NCI-H2171 treated with DMSO at 0.1 percent for 48 hours (cell line): Measurements from ENCODE around the gene CCNO.

ENCODE experiments used
- DNase-seq: peaks from one replicate; lab custom pipeline; 2025; lab: John Stamatoyannopoulos, UW

The CCNO gene

DNA sequence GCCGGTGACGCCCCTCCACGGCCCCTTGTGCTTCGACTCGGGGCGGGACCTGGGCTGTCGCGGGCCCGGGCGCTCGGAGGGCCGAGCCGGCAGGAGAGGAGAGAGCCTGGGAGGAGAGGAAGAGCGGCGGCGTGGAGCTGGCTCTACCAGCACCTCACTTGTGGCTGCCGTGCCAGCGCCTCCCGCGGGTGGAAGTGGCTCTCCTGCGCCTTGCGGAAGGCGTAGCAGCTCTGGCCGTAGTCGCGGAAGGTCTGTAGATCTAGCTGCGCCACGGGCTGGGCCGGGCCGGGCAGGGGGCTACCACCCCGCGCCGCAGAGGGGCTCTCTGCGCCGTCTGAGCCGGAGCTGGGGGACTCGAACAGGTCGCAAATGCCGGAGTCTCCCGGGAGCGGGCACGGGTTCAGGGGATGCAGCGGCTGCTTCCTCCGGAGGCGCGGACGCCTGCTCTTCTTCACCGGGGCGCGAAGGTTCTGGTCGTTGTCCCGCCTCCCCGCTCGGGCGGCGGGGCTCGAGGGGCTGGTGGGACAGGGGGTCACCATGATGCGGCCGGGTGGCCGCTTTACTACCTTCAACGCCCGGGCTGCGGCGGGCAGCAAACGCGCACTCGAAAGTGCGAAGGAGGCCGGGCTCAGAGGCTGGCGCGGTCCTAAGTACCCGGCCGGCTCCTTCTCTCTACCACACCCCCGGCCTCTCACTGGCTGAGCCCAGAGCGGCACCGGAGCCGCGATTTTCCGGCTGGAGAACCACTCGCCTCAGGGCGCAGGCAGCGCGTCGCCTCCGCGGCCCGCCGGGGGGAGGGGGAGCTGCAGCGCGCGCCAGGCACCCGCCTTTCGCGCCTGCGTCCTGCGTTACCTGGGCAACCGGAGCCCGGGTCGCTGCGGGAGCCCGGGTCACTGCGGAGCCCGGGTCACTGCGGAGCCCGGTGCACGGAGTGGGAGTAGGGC, at the start of gene CCNO:
Gene CCNO, minus strand, starts transcription at position 624 of the 944 bp plus-strand sequence. Its CDS starts 85 bp downstream, at position 539.
- peak; percentile 88 for DNase-seq

DNA sequence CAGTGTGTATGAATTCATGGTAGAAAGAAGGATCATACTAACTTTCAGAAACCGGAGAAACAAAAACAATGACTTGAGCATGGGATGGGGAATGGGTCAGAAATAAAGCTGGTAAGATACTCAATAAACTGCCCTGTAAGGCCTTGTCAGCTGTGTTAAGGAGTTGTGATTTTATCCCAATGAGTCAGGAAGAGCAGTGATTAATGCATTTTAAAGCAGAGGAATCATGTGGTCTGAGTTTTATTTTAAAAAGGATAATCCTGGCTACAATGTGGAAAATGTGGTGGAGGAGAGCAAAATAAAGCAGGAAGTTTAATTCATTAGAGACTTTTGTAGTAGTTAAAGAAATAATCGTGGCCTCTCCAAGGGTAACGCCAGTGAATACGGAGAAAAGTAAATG, 45.4 kb upstream of the CCNO start:
- no peak for DNase-seq

- no peak for DNase-seq
These were observed 43.4 kb upstream of the CCNO start for GRCh38 chr5:55276771-55277170.

DNA sequence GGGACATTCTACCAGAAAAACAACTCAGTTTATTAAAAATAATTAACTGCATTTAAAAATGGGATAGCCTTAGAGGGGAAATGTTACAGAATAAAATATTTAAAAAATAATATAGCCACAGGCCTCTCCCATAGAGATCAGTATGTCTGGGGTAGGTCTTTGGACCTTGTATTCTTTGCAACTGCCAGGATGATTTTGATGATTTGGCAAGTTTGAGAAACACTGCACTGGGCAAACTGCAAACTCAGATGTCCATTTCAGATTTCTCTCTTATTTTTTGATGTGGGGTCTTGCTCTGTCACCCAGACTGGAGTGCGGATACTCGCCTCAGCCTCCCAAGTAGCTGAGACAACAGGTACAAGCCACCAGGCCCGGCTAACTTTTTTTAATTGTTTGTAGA, 24.9 kb upstream of the CCNO start:
- DNase-seq = no peak

DNA sequence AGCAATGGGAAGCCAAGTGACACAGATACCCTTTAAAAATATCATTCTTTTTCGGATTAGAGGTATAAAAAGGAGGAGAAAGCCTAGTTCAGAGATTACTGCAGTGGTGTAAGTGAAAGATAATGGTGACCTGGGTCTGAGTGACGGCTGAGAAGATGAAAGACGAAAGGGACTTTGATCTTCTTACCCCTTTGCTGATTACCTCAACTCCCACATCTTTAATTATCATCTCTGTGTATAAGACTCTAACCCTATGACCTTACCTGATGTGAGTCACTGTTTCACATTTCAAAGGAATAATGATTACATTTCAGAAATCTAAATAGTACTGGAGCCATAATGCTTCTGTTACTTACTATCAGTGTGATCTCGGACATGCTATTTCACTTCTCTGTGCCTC, 21.4 kb upstream of the CCNO start:
- no peak for DNase-seq

DNA sequence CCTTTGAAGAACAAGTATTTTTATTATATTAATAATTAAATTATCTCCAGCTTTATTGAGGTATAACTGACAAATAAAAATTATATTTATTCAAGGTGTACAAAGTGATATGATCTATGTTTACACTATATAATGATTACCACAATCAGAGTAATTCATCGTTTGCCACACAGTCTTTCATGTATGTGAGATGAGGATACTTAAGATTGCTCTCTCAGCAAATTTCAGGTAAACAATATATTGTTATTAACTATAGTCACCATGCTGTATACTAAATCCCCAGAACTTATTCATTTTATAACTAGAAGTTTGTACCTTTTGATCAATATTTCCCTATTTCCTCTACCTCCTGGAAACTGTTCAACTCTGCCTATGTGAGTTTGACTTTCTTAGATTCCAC, 16.7 kb upstream of the CCNO start:
- DNase-seq = no peak

GRCh38 chr5:55241746-55242145, 8.3 kb upstream of the CCNO start:
- DNase-seq = peak; percentile 83

DNA sequence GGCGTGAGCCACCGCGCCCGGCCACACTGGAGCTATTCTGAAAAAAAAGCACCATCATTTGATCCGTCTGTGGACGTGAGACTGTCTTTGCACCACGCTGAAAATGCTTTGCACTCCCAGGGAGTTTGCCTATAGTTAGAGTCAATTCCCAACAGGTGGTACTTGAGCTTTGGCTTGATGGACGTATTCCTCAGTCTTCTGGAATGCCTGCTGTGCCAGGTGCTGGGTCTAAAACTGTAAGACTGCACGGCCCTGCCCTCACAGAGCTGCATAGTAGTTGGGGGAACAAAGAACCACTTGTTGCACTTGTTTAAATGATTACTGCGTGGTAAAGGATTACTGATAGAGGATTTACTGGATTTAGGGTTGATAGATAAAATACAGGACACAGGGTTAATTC, 3.4 kb upstream of the CCNO start:
- DNase-seq = no peak

DNA sequence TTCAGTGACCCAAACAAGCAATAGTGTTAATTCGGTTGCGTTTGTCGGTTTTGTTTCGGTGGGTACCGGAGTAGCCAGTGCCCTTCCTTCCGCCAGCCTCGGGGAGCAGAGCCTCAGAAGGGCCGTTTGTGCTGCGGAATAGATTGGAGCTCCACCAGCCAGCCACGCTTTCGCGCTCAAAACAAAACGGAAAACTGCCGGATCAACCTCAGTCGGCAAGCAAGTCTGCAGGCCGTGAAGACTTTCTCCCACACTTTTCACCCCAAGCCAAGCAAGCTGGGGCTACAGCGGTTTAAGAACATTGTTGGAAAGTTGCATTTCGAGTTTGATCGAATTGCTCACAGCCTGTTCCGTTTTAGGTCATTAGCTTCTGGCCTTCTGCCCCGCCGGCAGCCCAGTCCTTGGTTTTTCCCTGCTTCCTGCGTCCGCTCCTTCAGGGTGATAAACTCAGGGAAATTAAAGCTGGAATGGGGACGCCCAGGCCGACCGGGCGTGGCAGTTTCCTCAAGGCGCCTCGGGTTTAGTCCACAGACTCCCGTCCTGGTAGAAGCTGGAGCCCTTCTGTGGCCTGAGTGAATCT, 803 bp upstream of the CCNO start:
- DNase-seq = peak; percentile 70

DNA sequence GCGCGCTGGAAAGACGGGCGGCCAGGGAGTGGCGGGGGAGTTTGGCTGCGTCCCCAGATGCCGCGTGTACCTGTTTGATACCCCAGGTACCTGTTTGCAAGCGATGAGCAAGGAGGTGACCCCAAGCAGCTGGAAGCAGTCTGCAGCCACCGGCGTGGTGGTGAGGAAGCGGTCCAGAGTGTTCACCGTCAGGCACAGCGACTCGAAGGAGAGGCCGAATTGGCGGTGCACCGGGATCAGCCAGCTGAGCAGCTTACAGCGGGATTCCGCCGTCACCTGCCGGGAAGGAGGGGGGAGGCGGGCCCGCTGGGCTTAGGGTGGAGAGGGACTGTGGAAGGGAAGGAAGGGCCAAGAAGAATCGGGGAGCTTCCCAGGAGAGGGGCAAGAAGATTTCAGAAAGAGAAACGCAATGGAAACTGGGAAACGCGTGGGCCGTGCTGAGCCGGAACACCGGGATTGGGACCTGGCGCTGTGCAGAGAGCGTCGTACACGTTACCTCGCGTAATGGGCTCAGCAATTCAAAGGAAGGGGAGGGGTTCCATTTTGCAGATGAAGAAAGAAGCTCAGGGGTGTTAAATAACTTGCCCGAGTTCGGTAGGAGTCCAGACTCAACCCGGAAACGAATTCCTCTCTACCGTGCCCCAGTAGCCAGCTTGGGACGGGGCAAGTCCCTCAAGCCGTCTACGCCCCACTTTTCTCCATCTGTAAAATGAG, 980 bp downstream of the CCNO start:
- peak; percentile 78 for DNase-seq

- no peak for DNase-seq
These were observed 1.5 kb downstream of the CCNO start for GRCh38 chr5:55231919-55232270.

DNA sequence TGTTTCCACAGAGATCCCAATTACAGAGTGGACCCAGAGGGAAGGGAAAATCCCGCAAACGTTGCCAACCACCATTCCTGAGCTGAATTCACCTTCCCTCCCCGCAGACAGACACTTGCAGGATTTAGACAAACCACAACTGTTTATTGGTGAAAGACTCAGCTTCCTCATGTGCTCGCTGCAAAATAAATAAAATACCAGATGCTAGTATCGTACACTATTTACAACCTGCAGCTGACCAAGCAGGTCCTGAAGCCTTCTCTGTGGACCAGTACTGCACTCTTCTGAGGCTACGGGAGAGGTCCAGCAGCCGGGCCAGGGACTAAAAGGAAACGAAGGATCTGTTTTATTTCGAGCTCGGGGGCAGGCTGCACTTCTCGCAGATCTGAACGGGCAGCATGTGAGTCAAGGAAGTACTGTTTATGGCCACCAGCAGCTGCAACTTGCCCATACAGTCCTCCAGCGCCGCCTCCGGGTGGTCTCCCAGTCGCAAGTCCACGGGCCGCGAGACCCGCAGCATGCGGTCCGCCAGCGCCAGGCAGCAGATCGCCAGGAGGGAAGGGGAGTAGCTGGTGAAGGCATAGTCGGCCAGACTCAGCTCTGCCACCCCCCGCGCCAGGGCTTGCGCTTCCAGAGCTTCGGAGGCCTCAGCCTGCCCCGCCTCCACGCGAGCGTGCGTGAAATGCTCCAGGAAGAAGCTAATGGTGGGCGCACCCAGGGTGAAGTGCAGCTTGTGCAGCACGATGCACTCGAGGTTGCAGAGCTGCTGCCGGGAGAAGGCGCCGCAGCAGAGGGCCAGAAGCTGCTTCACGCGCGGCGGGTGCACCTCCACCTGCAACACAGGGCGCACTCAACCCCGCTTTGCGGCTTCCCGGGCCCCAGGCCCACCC, 2.1 kb downstream of the CCNO start:
- no peak for DNase-seq

DNA sequence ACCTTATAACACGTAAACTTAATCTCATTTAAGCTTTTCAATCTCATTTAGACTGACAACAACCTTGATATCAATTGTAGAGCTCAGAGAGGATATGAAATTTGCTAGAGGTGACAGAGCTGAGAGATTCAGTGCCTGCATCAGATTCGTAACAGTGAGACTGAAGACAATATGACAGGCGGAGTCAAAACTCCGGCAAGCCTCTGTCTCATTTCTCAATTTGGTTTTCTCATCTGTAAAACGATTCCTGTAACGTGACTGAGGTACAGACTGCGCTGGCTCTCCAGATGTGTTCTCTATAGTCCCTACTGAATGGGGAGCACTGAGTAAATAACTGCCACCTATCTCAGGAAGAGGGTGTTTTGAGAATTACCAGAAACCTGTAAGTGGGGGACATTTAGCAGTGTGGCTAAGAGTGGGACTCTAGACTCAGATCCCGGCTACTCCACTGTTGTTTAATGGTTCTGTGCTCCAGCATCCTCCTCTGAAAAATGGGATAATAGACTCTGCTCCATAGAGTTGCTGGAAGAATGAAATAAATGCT, 3.2 kb downstream of the CCNO start:
- no peak for DNase-seq

GRCh38 chr5:55227664-55228430, 5.6 kb downstream of the CCNO start:
- DNase-seq = no peak

DNA sequence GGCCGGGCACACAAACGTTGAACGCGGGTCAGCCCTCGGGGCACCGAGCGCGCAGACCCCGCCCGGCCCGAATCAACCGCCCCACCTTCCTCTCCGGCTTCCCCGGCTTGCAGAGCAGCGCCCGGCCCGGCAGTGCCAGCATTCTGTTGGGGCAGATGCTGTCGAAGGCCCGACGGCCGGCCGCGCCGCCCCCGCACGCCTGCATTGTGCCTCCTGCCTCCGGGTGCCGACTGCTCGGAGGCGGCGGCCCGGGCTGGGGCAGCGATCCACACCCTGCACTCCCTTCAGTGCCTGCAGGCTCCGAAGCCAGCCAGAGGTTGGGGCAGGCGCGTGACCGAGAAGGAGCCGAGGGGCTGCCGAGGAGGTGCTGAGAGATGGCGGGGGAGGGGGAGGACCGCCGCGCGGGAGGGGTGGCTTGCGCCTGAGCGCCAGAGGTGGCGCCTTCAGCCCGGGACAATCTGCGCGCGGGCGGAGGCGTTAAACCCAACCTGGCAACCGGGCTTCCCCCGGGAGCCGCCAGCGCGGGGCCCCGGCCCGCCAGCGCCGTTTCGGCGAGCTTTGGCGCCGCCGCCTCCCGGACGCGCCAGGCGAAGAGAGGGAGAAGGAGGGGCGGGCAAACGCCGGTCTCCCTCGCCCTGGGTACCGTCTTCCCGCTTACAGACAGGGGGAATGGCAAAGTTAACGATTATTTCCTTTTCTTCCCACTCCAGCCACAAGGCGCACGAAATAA, 6.3 kb downstream of the CCNO start, which contains the start of gene MCIDAS:
Gene MCIDAS, minus strand, starts transcription at position 382 of the 730 bp plus-strand sequence. Its CDS starts 177 bp downstream, at position 205.
- DNase-seq = peak; percentile 90

DNA sequence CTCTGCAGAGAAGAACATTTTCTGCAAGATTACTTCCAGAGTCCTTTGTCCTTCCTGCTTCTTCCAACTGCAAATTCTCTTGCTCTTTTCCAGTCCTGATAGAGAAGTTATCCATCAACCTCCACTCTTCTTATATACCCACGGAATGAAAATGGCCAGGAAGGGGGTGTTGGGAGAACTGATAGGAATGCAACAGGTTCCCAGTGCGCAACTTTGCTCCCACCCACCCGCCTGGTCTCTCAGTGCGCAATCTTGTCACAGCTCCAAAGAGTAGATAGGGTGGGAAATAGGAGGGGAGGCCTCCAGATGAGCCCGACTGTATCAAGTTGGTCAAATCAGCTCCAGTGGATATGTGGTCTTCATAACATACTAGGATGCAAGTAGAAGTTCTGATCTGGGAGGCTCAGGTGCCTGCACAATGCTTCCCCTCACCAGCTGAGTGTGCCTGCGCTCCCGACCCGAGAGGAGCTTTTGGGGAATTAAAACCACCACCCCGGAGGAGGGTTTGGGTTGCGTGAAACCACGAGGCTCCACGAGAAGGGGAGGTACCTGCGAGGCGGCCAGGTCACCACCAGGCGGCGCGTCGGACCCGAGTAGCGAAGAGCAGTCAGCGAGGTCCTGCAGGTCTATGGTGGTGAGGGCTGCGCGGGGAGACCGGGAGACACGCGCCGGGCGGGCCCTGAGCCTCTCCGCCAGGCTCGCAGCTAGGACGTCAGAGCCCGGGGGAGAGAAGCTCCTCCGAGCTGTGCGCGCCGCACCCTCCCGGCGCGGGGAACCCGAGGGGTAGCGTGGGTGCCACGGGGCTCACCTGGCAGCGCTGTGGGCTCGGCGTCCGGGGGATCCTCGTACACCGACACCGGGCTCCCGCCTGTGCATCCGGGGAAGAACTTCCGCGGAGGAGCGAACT, 7.1 kb downstream of the CCNO start:
- peak; percentile 94 for DNase-seq

DNA sequence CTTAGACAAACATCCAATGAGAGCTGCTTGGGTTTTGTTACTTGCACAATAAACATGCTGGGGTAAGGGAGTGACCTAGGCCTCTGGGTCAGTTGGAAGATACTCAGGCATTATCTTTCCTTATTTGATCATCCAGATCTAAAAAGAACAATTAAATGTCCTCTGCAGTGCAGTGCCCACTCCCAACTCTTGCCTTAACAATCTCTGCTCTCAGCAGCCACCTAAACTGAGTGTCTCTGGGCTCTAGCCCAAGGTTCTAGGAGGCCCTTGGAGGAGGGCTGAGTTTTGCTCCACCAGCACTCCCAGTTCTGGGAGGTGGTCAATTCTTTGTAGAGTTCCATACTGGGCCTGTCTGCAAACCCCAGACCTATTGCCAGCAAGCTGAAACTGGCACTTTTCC, 8.1 kb downstream of the CCNO start:
- no peak for DNase-seq

GRCh38 chr5:55223812-55224240, 9.6 kb downstream of the CCNO start:
- no peak for DNase-seq
